ENCODE data around the gene IMPA2. TPM values are rescaled to one million over a fixed set of nuclear protein-coding genes. Genes with fewer than 3 reads are reported as not detected.

Gene IMPA2
- total and polyA plus RNA-seq, 2 of the 13 experiments (the other 11 are each of a cell fraction or from before 2014, with no cell fraction given): 37.8 to 71.8 TPM

- TF ChIP-seq, protein P1, sequence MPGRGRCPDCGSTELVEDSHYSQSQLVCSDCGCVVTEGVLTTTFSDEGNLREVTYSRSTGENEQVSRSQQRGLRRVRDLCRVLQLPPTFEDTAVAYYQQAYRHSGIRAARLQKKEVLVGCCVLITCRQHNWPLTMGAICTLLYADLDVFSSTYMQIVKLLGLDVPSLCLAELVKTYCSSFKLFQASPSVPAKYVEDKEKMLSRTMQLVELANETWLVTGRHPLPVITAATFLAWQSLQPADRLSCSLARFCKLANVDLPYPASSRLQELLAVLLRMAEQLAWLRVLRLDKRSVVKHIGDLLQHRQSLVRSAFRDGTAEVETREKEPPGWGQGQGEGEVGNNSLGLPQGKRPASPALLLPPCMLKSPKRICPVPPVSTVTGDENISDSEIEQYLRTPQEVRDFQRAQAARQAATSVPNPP (CRISPR knock-in tag; IDR thresholded peaks at IDR 0.05): no peak
- no peak for TF ChIP-seq SOX13 (IDR thresholded peaks at IDR 0.05)
- TF ChIP-seq SOX13 (CRISPR knock-in tag; conservative IDR thresholded peaks at IDR 0.05 in 1 of 2, IDR thresholded peaks at IDR 0.05 in 1 of 2): peak in 1 of 2 experiments; percentile 64; a peak in 2 of 4 replicates
- TF ChIP-seq, protein P2, sequence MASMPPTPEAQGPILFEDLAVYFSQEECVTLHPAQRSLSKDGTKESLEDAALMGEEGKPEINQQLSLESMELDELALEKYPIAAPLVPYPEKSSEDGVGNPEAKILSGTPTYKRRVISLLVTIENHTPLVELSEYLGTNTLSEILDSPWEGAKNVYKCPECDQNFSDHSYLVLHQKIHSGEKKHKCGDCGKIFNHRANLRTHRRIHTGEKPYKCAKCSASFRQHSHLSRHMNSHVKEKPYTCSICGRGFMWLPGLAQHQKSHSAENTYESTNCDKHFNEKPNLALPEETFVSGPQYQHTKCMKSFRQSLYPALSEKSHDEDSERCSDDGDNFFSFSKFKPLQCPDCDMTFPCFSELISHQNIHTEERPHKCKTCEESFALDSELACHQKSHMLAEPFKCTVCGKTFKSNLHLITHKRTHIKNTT (CRISPR knock-in tag; IDR thresholded peaks at IDR 0.05): no peak
- 0 out of 4 replicates have a peak, but pooled peaks of 1 of the 2 experiments have one; percentile 5 for TF ChIP-seq POLR2A (IDR thresholded peaks at IDR 0.05; ENCODE audit: insufficient read depth in 1 of 2, low read depth in 2 of 2, low read length in 2 of 2)
- TF ChIP-seq NCOR1 (IDR thresholded peaks at IDR 0.05; ENCODE audit: borderline replicate concordance, low read length): peak; percentile 44; the same call in 1 of the 2 replicates
- TF ChIP-seq ZNF574 (CRISPR knock-in tag; IDR thresholded peaks at IDR 0.05): no peak; the same call in 1 of the 2 replicates
- TF ChIP-seq ZNF567 (CRISPR knock-in tag; IDR thresholded peaks at IDR 0.05; ENCODE audit: borderline replicate concordance): no peak
- peak; percentile 56; the same call in 1 of the 2 replicates for TF ChIP-seq BCL6 (CRISPR knock-in tag; IDR thresholded peaks at IDR 0.05)
- TF ChIP-seq, protein P3, sequence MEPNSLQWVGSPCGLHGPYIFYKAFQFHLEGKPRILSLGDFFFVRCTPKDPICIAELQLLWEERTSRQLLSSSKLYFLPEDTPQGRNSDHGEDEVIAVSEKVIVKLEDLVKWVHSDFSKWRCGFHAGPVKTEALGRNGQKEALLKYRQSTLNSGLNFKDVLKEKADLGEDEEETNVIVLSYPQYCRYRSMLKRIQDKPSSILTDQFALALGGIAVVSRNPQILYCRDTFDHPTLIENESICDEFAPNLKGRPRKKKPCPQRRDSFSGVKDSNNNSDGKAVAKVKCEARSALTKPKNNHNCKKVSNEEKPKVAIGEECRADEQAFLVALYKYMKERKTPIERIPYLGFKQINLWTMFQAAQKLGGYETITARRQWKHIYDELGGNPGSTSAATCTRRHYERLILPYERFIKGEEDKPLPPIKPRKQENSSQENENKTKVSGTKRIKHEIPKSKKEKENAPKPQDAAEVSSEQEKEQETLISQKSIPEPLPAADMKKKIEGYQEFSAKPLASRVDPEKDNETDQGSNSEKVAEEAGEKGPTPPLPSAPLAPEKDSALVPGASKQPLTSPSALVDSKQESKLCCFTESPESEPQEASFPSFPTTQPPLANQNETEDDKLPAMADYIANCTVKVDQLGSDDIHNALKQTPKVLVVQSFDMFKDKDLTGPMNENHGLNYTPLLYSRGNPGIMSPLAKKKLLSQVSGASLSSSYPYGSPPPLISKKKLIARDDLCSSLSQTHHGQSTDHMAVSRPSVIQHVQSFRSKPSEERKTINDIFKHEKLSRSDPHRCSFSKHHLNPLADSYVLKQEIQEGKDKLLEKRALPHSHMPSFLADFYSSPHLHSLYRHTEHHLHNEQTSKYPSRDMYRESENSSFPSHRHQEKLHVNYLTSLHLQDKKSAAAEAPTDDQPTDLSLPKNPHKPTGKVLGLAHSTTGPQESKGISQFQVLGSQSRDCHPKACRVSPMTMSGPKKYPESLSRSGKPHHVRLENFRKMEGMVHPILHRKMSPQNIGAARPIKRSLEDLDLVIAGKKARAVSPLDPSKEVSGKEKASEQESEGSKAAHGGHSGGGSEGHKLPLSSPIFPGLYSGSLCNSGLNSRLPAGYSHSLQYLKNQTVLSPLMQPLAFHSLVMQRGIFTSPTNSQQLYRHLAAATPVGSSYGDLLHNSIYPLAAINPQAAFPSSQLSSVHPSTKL (CRISPR knock-in tag; IDR thresholded peaks at IDR 0.05): peak; percentile 36; the same call in 1 of the 2 replicates
- no peak for TF ChIP-seq ZNF414 (CRISPR knock-in tag; IDR thresholded peaks at IDR 0.05)
- TF ChIP-seq, protein P4, sequence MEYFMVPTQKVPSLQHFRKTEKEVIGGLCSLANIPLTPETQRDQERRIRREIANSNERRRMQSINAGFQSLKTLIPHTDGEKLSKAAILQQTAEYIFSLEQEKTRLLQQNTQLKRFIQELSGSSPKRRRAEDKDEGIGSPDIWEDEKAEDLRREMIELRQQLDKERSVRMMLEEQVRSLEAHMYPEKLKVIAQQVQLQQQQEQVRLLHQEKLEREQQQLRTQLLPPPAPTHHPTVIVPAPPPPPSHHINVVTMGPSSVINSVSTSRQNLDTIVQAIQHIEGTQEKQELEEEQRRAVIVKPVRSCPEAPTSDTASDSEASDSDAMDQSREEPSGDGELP (IDR thresholded peaks at IDR 0.05; ENCODE audit: borderline replicate concordance, low read depth): peak; percentile 91
- TF ChIP-seq TARDBP (CRISPR knock-in tag; IDR thresholded peaks at IDR 0.05): 0 out of 2 replicates have a peak, but pooled peaks have one; percentile 24
- TF ChIP-seq, protein P5, sequence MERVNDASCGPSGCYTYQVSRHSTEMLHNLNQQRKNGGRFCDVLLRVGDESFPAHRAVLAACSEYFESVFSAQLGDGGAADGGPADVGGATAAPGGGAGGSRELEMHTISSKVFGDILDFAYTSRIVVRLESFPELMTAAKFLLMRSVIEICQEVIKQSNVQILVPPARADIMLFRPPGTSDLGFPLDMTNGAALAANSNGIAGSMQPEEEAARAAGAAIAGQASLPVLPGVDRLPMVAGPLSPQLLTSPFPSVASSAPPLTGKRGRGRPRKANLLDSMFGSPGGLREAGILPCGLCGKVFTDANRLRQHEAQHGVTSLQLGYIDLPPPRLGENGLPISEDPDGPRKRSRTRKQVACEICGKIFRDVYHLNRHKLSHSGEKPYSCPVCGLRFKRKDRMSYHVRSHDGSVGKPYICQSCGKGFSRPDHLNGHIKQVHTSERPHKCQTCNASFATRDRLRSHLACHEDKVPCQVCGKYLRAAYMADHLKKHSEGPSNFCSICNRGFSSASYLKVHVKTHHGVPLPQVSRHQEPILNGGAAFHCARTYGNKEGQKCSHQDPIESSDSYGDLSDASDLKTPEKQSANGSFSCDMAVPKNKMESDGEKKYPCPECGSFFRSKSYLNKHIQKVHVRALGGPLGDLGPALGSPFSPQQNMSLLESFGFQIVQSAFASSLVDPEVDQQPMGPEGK (CRISPR knock-in tag; IDR thresholded peaks at IDR 0.05): peak; percentile 95
- peak; percentile 32; the same call in 1 of the 2 replicates for TF ChIP-seq GATAD2A (CRISPR knock-in tag; IDR thresholded peaks at IDR 0.05)
- no peak for TF ChIP-seq PRMT3 (CRISPR knock-in tag; IDR thresholded peaks at IDR 0.05; ENCODE audit: borderline replicate concordance, low read depth)
- TF ChIP-seq ASH2L (IDR thresholded peaks at IDR 0.05; ENCODE audit: insufficient read length, low read depth, low read length): peak; percentile 10
Observed at GRCh38 chr18:11994336-11994702, 13.0 kb downstream of the IMPA2 start (continued).

Data from HepG2 (cell line).